HL-60 (cell line): ENCODE results near the gene PRR12.

Experiments
- DNase-seq, 2 experiments: peaks; one replicate each; pipeline ENCODE4 v3.0.0-alpha.2; 2010 to 2020; ENCODE audit warnings: low read depth in 1 of 2, low spot score in 1 of 2
- H3K27ac ChIP-seq: fragments of 250-450 bp; sonication (Bioruptor Pico); replicated peaks from 2 replicates; pipeline ENCODE4 v1.5.1; 2020; ENCODE audit warnings: mild to moderate bottlenecking, moderate library complexity
- H3K27me3 ChIP-seq: fragments of 250-450 bp; sonication (Bioruptor Pico); 2 replicates; pipeline ENCODE4 v1.5.1; 2021; ENCODE audit warnings: mild to moderate bottlenecking, moderate library complexity; ENCODE audit not compliant: insufficient read depth, poor library complexity, severe bottlenecking
- H3K4me3 ChIP-seq: replicated peaks from 2 replicates; pipeline ENCODE4 v1.5.1; 2011; ENCODE audit warnings: mild to moderate bottlenecking, control low read depth, low read length; ENCODE audit not compliant: insufficient read depth
- GABPA ChIP-seq: IDR thresholded peaks from 2 replicates; pipeline ENCODE4 v1.6.1; 2012; ENCODE audit warnings: low read depth
- POLR2AphosphoS5 ChIP-seq: IDR thresholded peaks from 2 replicates; pipeline ENCODE4 v1.6.1; 2012; ENCODE audit warnings: low read depth
- SPI1 ChIP-seq: IDR thresholded peaks from 2 replicates; pipeline ENCODE4 v1.6.1; 2012; ENCODE audit warnings: low read depth, mild to moderate bottlenecking, borderline replicate concordance
- TF ChIP-seq, protein P1 (sequence below): IDR thresholded peaks from 2 replicates; pipeline ENCODE4 v1.6.1; 2012; ENCODE audit warnings: low read depth; ENCODE audit not compliant: insufficient replicate concordance
- TF ChIP-seq, protein P2 (sequence below): IDR thresholded peaks from one replicate; pipeline ENCODE4 v1.5.1; 2011; ENCODE audit warnings: low read length, control low read depth, inconsistent platforms; ENCODE audit not compliant: insufficient read depth

Gene PRR12

DNA sequence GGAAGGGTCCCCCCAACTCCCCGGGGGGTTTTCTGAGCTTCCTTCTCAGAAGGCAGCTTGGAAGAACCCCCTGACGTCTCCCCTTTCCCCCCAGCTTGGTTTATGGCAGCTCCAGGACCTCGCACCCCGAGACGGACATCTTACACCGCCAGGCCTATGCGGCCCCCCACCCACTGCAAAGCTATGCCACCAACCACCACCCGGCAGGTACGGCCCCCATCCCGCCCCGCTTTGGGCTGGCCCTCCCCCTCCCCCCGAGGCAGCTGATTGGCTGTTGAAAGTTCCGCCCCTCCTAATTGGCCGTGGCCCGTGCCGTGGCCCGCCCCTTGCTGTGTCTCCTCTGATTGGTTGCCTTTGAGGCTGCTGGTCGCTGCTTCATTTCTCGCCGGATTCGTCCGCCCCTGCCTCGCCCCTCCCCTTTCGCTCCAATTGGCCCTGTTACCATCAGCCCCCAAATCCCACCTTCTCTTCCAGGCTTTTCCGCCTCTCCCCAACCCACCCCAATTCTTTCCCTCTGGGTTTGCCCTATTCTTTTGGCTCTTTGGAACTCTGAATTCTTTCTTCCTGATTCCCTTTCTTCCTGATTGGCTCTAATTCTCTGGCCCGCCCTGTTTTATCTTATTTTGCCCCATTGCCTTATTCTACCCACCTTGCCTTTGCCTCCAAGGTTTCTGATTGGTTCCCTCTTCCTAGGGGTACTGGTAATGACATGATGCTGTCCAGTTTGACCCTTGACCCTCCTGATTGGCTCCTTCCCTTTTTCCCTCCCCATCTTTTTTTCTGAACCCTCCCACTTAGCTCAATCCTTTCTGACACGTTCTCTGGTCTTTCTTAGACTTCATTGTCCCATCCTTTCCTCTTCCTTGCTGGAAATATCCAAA lies 2.5 kb downstream of the PRR12 start:
- peak overlapping the region; percentile 93 for H3K4me3 ChIP-seq
- peak overlapping the region; percentile 94 for H3K27ac ChIP-seq
- TF ChIP-seq, protein P1, sequence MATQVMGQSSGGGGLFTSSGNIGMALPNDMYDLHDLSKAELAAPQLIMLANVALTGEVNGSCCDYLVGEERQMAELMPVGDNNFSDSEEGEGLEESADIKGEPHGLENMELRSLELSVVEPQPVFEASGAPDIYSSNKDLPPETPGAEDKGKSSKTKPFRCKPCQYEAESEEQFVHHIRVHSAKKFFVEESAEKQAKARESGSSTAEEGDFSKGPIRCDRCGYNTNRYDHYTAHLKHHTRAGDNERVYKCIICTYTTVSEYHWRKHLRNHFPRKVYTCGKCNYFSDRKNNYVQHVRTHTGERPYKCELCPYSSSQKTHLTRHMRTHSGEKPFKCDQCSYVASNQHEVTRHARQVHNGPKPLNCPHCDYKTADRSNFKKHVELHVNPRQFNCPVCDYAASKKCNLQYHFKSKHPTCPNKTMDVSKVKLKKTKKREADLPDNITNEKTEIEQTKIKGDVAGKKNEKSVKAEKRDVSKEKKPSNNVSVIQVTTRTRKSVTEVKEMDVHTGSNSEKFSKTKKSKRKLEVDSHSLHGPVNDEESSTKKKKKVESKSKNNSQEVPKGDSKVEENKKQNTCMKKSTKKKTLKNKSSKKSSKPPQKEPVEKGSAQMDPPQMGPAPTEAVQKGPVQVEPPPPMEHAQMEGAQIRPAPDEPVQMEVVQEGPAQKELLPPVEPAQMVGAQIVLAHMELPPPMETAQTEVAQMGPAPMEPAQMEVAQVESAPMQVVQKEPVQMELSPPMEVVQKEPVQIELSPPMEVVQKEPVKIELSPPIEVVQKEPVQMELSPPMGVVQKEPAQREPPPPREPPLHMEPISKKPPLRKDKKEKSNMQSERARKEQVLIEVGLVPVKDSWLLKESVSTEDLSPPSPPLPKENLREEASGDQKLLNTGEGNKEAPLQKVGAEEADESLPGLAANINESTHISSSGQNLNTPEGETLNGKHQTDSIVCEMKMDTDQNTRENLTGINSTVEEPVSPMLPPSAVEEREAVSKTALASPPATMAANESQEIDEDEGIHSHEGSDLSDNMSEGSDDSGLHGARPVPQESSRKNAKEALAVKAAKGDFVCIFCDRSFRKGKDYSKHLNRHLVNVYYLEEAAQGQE = no peak
- TF ChIP-seq, protein P2, sequence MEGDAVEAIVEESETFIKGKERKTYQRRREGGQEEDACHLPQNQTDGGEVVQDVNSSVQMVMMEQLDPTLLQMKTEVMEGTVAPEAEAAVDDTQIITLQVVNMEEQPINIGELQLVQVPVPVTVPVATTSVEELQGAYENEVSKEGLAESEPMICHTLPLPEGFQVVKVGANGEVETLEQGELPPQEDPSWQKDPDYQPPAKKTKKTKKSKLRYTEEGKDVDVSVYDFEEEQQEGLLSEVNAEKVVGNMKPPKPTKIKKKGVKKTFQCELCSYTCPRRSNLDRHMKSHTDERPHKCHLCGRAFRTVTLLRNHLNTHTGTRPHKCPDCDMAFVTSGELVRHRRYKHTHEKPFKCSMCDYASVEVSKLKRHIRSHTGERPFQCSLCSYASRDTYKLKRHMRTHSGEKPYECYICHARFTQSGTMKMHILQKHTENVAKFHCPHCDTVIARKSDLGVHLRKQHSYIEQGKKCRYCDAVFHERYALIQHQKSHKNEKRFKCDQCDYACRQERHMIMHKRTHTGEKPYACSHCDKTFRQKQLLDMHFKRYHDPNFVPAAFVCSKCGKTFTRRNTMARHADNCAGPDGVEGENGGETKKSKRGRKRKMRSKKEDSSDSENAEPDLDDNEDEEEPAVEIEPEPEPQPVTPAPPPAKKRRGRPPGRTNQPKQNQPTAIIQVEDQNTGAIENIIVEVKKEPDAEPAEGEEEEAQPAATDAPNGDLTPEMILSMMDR = no peak
- TF ChIP-seq SPI1 (no peak), GABPA (no peak), POLR2AphosphoS5 (no peak)
- no peaks in the 10 kb centered on the region for H3K27me3 ChIP-seq
- DNase-seq = peak; percentile 84 to 94

DNA sequence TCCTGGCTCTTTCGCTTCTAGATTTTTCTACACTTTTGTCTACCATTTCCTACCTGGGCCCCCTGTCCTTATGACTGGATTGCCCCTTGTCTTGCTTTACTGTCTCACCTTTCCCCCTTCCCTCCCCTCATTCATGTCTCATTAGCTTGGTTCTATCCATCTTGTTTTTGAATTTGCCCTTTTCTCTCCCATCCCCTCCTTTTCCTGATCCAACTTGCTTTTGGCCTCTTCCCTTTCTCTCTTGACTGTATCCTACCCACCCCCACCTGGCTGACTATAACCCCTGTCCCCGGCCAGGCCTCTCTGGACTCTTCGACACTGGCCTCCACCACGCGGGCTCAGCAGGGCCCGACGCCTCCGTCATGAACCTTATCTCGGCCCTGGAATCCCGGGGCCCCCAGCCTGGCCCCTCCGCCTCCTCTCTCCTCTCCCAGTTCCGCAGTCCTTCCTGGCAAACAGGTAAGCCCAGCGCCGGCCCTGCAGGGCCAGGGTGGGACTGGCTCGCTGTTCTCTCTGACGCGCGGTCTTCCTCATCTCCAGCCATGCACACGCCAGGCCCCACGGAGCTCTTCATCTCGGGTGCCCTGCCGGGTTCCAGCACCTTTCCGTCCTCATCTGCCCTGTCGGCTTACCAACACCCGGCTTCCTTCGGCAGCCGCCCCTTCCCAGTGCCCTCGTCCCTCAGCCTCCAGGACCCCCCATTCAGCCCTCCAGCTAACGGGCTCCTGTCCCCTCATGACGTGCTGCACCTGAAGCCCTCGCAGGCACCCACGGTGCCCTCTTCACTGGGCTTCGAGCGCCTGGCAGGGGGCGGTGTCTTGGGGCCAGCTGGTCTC lies 3.4 kb downstream of the PRR12 start:
- TF ChIP-seq POLR2AphosphoS5 = no peak
- no peak for TF ChIP-seq GABPA
- TF ChIP-seq, protein P2 = no peak
- TF ChIP-seq SPI1 = no peak
- TF ChIP-seq, protein P1 = no peak
- H3K27ac ChIP-seq = no peak overlapping the region
- no peak overlapping the region for H3K4me3 ChIP-seq

DNA sequence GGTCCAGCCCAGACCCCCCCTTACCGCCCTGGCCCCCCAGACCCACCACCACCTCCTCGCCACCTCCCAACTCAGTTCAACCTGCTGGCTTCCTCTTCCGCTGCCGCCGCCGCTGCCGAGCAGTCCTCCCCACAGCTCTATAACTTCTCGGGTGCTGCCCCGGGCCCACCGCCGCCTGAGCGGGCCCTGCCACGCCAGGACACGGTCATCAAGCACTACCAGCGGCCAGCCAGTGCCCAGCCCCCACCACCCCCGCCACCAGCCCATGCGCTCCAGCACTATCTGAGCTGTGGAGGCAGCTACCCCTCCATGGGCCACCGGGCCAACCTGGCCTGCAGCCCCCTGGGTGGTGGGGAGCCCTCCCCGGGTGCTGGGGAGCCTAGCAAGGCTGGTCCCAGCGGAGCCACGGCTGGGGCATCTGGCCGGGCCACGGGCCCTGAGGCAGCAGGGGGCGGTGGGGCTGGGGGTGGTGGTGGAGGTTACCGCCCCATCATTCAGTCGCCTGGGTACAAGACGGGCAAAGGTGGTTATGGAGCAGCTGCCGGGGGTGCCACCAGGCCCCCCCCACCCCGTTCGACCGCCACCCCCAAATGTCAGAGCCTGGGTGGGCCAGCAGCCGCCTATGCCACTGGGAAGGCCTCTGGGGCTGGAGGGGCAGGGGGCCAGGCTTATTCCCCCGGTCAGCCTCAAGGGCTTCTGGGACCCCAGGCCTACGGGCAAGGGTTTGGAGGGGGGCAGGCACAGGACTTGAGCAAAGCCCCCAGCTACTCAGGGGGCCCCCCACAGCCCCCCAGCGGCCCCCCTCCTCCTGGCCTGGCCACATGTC lies 4.2 kb downstream of the PRR12 start:
- TF ChIP-seq GABPA (no peak), POLR2AphosphoS5 (no peak), SPI1 (no peak)
- TF ChIP-seq, protein P2 = no peak
- TF ChIP-seq, protein P1 = no peak
- DNase-seq = no peak
- Histone ChIP-seq H3K27ac (no peak overlapping the region), H3K4me3 (no peak overlapping the region), H3K27me3 (no peaks in the 10 kb centered on the region)

More for the DNA sequence above, 3.4 kb downstream of the PRR12 start:
- DNase-seq = no peak
- no peaks in the 10 kb centered on the region for H3K27me3 ChIP-seq
